Effector CD4-positive, alpha-beta T cell (primary cell): ENCODE measurements around the gene TMOD1.

Experiments used
- DNase-seq: peaks from one replicate; pipeline ENCODE4 v3.0.0-alpha.2; 2020

Gene TMOD1

GRCh38 chr9:97647996-97648395 is 146.5 kb downstream of the TMOD1 start:
- DNase-seq = no peak
